HFF-Myc (cell line): Measurements from ENCODE around the gene ZNF669.

ENCODE experiments used
- DNase-seq: peaks from one replicate; pipeline ENCODE4 v3.0.0-alpha.2; 2011; ENCODE audit warnings: low read depth; ENCODE audit errors: extremely low read depth
- H3K4me3 ChIP-seq: replicated peaks from 2 replicates; pipeline ENCODE4 v1.5.1; 2011; ENCODE audit warnings: low read depth, mild to moderate bottlenecking, control low read depth, low read length
- CTCF ChIP-seq: IDR thresholded peaks from 2 replicates; pipeline ENCODE4 v1.5.1; 2012; ENCODE audit warnings: mild to moderate bottlenecking, low read depth, low read length, control low read depth; ENCODE audit errors: missing control alignments

ZNF669 gene

GRCh38 chr1:247096112-247096511 lies 8.0 kb downstream of the ZNF669 start:
- no peak for DNase-seq
- no peak overlapping the region for H3K4me3 ChIP-seq
- no peak for TF ChIP-seq CTCF

GRCh38 chr1:247090455-247090854 lies 13.7 kb downstream of the ZNF669 start:
- no peak for DNase-seq
- no peak for TF ChIP-seq CTCF
- no peak overlapping the region for H3K4me3 ChIP-seq

GRCh38 chr1:247089616-247090375 lies 14.4 kb downstream of the ZNF669 start:
- no peak for TF ChIP-seq CTCF
- no peak overlapping the region for H3K4me3 ChIP-seq
- DNase-seq = no peak

GRCh38 chr1:247088967-247089366 lies 15.2 kb downstream of the ZNF669 start:
- no peak overlapping the region for H3K4me3 ChIP-seq
- no peak for DNase-seq
- TF ChIP-seq CTCF = no peak

DNA sequence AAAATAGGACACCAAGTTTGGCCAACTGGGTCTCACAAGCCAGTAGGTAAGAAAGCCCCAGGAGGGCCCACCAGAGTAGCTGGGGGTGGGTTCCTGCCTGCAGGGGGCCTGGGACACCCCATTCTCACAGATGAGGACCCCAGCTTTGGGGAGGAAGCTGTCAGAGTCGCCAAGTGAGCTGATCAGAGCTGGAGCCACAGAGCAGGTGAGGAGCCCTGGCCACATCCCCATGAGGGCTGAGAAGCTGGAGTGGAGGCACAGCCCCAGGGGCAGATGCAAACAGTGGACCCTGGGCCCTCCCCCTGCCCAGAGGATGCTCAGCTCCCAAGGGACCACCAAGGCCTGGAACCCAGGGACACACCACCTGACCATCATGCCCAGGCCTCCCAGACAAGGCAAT lies 16.9 kb downstream of the ZNF669 start:
- TF ChIP-seq CTCF = no peak
- DNase-seq = no peak
- H3K4me3 ChIP-seq = no peak overlapping the region

GRCh38 chr1:247085310-247085709 lies 18.8 kb downstream of the ZNF669 start:
- no peak for TF ChIP-seq CTCF
- H3K4me3 ChIP-seq = no peak overlapping the region
- DNase-seq = no peak

DNA sequence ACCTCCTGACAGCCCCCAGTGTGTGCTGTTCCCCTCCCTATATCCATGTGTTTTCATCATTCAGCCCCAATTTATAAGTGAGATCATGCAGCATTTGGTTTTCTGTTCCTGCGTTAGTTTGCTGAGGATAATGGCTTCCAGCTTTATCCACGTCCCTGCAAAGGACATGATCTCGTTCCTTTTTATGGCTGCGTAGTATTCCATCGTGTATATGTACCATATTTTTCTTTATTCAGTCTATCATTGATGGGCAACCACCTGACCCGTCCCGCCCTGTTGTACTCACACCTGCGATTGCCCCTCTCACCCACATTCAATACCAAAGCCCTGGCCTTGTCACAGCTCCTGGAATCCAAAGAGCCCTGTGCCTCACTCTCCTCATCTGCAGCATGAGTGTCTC lies 19.4 kb downstream of the ZNF669 start:
- no peak for TF ChIP-seq CTCF
- no peak overlapping the region for H3K4me3 ChIP-seq
- DNase-seq = no peak
